ACC112 (cell line): ENCODE data around the gene C19orf53.
"Not testable (repeated sequence)": the region's sequence is repeated elsewhere in the genome, so short reads cannot be mapped to it uniquely, and the experiment has no call there.

Experiments used
- H2AFZ ChIP-seq: fragments of 200-600 bp; sonication (generic); one replicate; pipeline ENCODE4 v1.6.0; 2017; ENCODE audit warnings: antibody characterized with exemption, low read length; ENCODE audit not compliant: unreplicated experiment
- H3K27ac ChIP-seq: fragments of 200-600 bp; sonication (generic); 2 replicates; pipeline ENCODE4 v1.5.1; 2014; ENCODE audit warnings: low read depth, mild to moderate bottlenecking, antibody characterized with exemption, low read length, moderate library complexity
- H3K27me3 ChIP-seq: fragments of 200-600 bp; sonication (generic); 2 replicates; pipeline ENCODE4 v1.6.1; 2014; ENCODE audit warnings: mild to moderate bottlenecking, antibody characterized with exemption, low read length, moderate library complexity, mixed read lengths; ENCODE audit not compliant: insufficient read depth
- H3K36me3 ChIP-seq: fragments of 200-600 bp; sonication (generic); 2 replicates; pipeline ENCODE4 v1.6.1; 2016; ENCODE audit warnings: mild to moderate bottlenecking, antibody characterized with exemption, low read length, moderate library complexity, mixed read lengths; ENCODE audit not compliant: insufficient read depth
- H3K4me1 ChIP-seq: fragments of 200-600 bp; sonication (generic); one replicate; pipeline ENCODE4 v1.6.1; 2016; ENCODE audit warnings: low read length, mixed read lengths; ENCODE audit not compliant: insufficient read depth, unreplicated experiment, control insufficient read depth
- H3K4me3 ChIP-seq: fragments of 200-600 bp; sonication (generic); 2 replicates; pipeline ENCODE4 v1.5.1; 2014; ENCODE audit warnings: mild to moderate bottlenecking, low read depth, low read length
- H3K79me2 ChIP-seq: fragments of 200-600 bp; sonication (generic); one replicate; pipeline ENCODE4 v1.6.0; 2016; ENCODE audit warnings: low read length; ENCODE audit not compliant: control insufficient read depth, unreplicated experiment, insufficient read depth

The C19orf53 gene

DNA sequence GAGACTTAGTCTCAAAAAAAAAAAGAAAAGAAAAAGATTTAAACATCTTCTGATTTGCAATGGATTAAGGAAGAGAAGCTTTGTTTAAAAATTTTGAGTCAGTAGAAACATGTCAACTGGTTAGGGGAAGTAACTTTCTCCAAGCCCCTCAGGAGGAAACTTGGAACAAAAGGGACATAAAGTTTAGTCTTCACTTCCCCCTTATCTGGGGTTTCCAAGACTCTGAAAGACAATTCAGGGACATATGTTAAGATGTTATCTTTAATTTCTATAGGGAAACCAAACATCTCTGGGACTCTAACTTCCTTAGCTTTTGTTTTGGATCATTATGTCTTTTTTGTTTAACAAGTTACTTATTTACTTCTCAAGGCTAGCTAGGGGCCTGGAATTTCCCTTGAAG is 30.1 kb upstream of the C19orf53 start:
- no peaks in the 10 kb centered on the region for H3K36me3 ChIP-seq

DNA sequence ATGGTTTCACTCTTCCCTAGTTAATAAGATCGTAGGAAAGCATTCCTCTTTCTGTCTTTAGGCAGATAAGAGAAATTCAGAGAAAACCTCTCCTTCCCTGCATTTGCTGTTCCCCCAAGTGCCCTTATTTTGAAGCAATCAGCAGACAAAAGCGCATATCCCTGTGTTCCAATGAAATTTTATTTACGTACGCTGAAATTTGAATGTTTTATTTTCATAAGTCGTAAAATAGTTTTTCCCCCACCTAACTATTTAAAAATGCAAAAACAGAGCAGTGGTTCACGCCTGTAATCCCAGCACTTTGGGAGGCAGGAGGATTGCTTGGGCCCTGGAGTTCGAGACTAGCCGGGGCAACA is 27.2 kb upstream of the C19orf53 start:
- Histone ChIP-seq H3K4me3 (peak overlapping the region; percentile 91), H3K4me1 (peaks cover 14% of the 10 kb centered on the region), H3K36me3 (no peaks in the 10 kb centered on the region), H3K27ac (no peak overlapping the region), H2AFZ (no peak overlapping the region), H3K79me2 (peaks cover 19% of the 10 kb centered on the region), H3K27me3 (no peaks in the 10 kb centered on the region)

More for the DNA sequence above, 30.1 kb upstream of the C19orf53 start:
- no peak overlapping the region for H3K27ac ChIP-seq
- peaks cover 12% of the 10 kb centered on the region for H3K4me1 ChIP-seq
- no peak overlapping the region for H2AFZ ChIP-seq
- H3K79me2 ChIP-seq, result peaks cover 10% of the 10 kb centered on the region
- no peak overlapping the region for H3K4me3 ChIP-seq
- no peaks in the 10 kb centered on the region for H3K27me3 ChIP-seq

DNA sequence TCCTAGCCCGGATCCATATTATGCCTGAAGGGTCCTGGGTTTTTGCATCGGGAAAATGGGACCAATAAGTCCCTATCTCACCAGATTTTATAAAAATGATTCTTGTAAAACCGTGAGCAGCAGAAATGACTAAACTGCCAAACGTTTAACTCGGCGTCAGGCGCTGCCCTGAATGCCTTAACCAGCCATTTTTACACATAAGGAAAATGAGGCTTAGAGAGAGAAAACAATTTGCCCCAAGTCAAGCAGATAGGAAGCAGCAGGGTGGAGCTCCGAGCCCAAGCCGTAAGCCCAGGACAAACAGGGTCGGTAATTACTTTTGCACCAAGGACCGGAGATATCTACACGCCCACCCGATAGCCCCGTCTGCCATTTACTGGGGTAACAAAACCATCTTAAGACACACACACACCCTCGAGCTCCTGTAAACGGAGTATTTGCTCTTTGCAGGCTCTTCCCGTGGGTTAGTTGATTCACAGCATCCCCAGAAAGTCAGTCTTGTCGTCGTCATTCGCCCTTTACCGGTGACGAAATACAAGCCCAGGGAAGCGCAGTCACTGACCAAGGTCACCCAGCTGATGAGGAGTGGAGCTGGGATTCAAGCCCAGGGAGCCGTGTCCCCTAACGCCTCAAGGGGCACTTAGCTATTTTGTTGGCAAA is 26.0 kb upstream of the C19orf53 start:
- peak overlapping the region; percentile 94 for H2AFZ ChIP-seq
- H3K79me2 ChIP-seq, result peaks cover 19% of the 10 kb centered on the region
- H3K36me3 ChIP-seq, result no peaks in the 10 kb centered on the region
- peaks cover 7% of the 10 kb centered on the region for H3K4me1 ChIP-seq
- peak overlapping the region; percentile 91 for H3K4me3 ChIP-seq
- no peaks in the 10 kb centered on the region for H3K27me3 ChIP-seq
- peak overlapping the region; percentile 76 for H3K27ac ChIP-seq

DNA sequence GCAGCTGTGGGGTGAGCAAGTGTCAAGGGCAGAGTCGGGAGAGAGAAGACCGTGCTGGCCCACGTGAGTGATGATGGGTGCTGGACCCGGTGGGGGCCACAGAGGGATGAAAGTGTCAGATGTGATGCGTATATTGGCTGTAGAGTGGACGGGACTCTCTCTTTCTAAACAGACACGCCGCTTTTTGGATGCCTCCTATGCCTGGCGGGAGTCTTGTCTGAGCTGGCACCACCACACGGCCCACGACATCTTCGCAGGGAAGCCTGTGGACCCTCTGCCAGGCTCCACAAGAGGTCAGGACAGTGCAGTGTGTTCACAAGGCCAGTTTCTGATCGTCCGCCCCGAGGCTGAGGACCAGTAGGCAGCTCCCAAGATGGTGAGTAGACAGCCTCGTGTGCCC is 22.8 kb upstream of the C19orf53 start:
- Histone ChIP-seq H3K27ac (no peak overlapping the region), H2AFZ (no peak overlapping the region), H3K79me2 (peaks cover 19% of the 10 kb centered on the region), H3K4me3 (no peak overlapping the region), H3K27me3 (no peaks in the 10 kb centered on the region), H3K4me1 (peaks cover 7% of the 10 kb centered on the region), H3K36me3 (peaks cover 10% of the 10 kb centered on the region; the same call in 1 of the 2 replicates)

DNA sequence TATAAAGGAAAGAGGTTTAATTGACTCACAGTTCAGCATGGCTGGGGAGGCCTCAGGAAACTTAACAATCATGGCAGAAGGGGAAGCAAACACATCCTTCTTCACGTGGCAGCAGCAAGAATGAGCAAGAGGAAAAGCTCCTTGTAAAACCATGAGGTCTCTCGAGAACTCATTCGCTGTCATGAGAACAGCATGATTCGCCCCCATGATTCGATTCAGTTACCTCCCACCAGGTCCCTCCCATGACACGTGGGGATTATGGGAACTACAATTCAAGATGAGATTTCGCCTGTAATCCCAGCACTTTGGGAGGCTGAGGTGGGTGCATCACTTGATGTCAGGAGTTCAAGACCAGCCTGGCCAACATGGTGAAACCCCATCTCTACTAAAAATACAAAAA is 20.6 kb upstream of the C19orf53 start:
- H3K36me3 ChIP-seq, result peaks cover 13% of the 10 kb centered on the region; the same call in 1 of the 2 replicates
- not testable (repeated sequence) for H3K4me3 ChIP-seq, H3K4me1 ChIP-seq

GRCh38 chr19:13756210-13756609 is 18.0 kb upstream of the C19orf53 start:
- H2AFZ ChIP-seq, result no peak overlapping the region
- H3K27me3 ChIP-seq, result no peaks in the 10 kb centered on the region
- no peaks in the 10 kb centered on the region for H3K79me2 ChIP-seq
- no peak overlapping the region for H3K4me3 ChIP-seq
- H3K27ac ChIP-seq, result no peak overlapping the region
- H3K4me1 ChIP-seq, result no peaks in the 10 kb centered on the region
- H3K36me3 ChIP-seq, result peaks cover 13% of the 10 kb centered on the region; the same call in 1 of the 2 replicates

More for the DNA sequence above, 20.6 kb upstream of the C19orf53 start:
- H3K79me2 ChIP-seq, result peaks cover 14% of the 10 kb centered on the region
- H3K27me3 ChIP-seq, H3K27ac ChIP-seq, H2AFZ ChIP-seq: not testable (repeated sequence)

GRCh38 chr19:13757805-13758772 is 16.2 kb upstream of the C19orf53 start:
- H3K27ac ChIP-seq, result no peak overlapping the region
- H3K36me3 ChIP-seq, result peaks cover 13% of the 10 kb centered on the region; the same call in 1 of the 2 replicates
- H2AFZ ChIP-seq, result no peak overlapping the region
- H3K79me2 ChIP-seq, result no peaks in the 10 kb centered on the region
- no peaks in the 10 kb centered on the region for H3K4me1 ChIP-seq
- no peaks in the 10 kb centered on the region for H3K27me3 ChIP-seq
- no peak overlapping the region for H3K4me3 ChIP-seq

DNA sequence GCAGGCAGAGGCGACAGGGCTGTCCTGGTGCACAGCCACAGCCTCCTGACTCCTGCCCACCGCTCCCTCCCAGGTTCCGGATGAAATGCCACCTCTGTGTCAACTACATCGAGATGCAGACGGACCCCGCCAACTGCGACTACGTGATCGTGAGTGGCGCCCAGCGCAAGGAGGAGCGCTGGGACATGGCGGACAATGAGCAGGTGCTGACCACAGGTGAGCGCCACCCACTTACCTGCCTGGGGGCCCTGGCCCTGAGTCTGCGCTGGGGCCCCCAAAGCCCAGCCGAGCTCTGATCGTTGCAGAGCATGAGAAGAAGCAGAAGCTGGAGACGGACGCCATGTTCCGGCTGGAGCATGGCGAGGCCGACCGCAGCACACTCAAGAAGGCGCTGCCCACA is 15.5 kb upstream of the C19orf53 start:
- H3K4me1 ChIP-seq, result no peaks in the 10 kb centered on the region
- H3K27me3 ChIP-seq, result no peaks in the 10 kb centered on the region
- no peak overlapping the region for H3K27ac ChIP-seq
- peaks cover 13% of the 10 kb centered on the region; the same call in 1 of the 2 replicates for H3K36me3 ChIP-seq
- H3K4me3 ChIP-seq, result no peak overlapping the region
- H2AFZ ChIP-seq, result no peak overlapping the region
- H3K79me2 ChIP-seq, result no peaks in the 10 kb centered on the region

GRCh38 chr19:13761423-13761822 is 12.8 kb upstream of the C19orf53 start:
- H3K79me2 ChIP-seq, result no peaks in the 10 kb centered on the region
- H2AFZ ChIP-seq, result no peak overlapping the region
- H3K4me3 ChIP-seq, result no peak overlapping the region
- no peak overlapping the region for H3K27ac ChIP-seq
- peaks cover 4% of the 10 kb centered on the region; the same call in 1 of the 2 replicates for H3K36me3 ChIP-seq
- no peaks in the 10 kb centered on the region for H3K27me3 ChIP-seq
- no peaks in the 10 kb centered on the region for H3K4me1 ChIP-seq

GRCh38 chr19:13762635-13763235 is 11.5 kb upstream of the C19orf53 start:
- Histone ChIP-seq H3K27ac (no peak overlapping the region), H3K36me3 (peaks cover 4% of the 10 kb centered on the region; the same call in 1 of the 2 replicates), H3K79me2 (no peaks in the 10 kb centered on the region)

More at GRCh38 chr19:13762635-13763235, 11.5 kb upstream of the C19orf53 start:
- no peaks in the 10 kb centered on the region for H3K4me1 ChIP-seq
- H2AFZ ChIP-seq, result no peak overlapping the region
- no peak overlapping the region for H3K4me3 ChIP-seq
- H3K27me3 ChIP-seq, result no peaks in the 10 kb centered on the region
